Measurements from ENCODE around the gene CCNY. TPM values are rescaled to one million over a fixed set of nuclear protein-coding genes. Genes with fewer than 3 reads are reported as not detected.

Gene CCNY
- total RNA-seq, 4 donors from 2014 or later: 23.9 to 68.1 (median 39.5) TPM

DNA sequence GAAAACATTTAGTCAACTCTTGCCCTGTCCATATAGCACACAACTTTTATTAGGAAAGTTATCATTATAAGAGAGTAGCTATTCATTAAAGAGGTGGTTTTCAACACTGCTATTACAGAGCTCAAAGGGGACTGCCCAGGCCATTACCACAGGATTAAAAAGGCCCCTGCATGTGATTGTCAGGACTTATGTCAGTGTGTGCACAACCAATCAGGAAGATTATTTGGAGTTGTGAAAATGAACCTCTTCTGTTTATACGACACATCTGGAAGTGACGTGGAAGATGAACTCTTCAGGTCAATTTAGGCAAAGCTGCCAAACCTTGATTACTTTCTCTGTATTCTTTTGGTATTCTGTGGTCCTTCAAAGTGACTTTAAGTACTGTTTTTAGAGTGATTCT is 14.7 kb downstream of the CCNY start:
- ATAC-seq (no peak), DNase-seq (no peak)
- intact Hi-C loops (cut with DNase I; ENCODE audit: low total_unique reads) (loop anchor here (5.0 kb wide), 1 partner anchor 224 kb away; the partner anchor contains the start of gene CREM), in situ Hi-C loops (cut with MboI; ENCODE audit: low sequenced_read_pairs in 4 of 4) (no loop called here)
- H3K4me3 ChIP-seq: no peak overlapping the region
- H3K36me3 ChIP-seq: no peaks in the 10 kb centered on the region
- no peak overlapping the region for H3K27ac ChIP-seq
- H3K9me3 ChIP-seq: no peaks in the 10 kb centered on the region
- TF ChIP-seq, protein P1, sequence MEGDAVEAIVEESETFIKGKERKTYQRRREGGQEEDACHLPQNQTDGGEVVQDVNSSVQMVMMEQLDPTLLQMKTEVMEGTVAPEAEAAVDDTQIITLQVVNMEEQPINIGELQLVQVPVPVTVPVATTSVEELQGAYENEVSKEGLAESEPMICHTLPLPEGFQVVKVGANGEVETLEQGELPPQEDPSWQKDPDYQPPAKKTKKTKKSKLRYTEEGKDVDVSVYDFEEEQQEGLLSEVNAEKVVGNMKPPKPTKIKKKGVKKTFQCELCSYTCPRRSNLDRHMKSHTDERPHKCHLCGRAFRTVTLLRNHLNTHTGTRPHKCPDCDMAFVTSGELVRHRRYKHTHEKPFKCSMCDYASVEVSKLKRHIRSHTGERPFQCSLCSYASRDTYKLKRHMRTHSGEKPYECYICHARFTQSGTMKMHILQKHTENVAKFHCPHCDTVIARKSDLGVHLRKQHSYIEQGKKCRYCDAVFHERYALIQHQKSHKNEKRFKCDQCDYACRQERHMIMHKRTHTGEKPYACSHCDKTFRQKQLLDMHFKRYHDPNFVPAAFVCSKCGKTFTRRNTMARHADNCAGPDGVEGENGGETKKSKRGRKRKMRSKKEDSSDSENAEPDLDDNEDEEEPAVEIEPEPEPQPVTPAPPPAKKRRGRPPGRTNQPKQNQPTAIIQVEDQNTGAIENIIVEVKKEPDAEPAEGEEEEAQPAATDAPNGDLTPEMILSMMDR (IDR thresholded peaks at IDR 0.05 in 4 of 5, conservative IDR thresholded peaks at IDR 0.05 in 1 of 5): no peak
- TF ChIP-seq POLR2A (IDR thresholded peaks at IDR 0.05): no peak
- H3K4me1 ChIP-seq: peaks cover 75 to 76% of the 10 kb centered on the region in 2 donors
- H3K27me3 ChIP-seq: no peaks in the 10 kb centered on the region

DNA sequence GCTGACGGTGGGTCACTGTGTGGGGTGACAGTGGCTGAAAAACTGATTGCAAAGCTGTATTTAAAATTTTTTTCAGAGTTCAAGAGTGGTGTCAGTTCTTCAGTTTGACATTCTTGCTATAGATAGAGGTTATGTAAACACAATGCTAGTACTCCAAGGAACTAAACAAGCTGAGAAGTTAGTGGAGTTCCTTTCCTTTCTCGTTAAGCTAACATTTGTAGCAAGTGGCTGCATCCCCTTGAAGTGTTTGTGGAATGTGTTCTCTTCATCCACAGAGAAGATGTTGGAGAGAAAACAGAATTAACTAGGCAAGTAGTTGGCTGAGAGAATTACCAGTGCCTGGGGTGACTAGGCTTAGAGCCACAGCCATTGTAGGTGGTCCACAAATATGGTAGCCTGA is 15.8 kb downstream of the CCNY start:
- Histone ChIP-seq H3K4me3 (no peak overlapping the region), H3K27me3 (no peaks in the 10 kb centered on the region), H3K4me1 (peaks cover 68 to 74% of the 10 kb centered on the region in 2 donors), H3K27ac (no peak overlapping the region), H3K36me3 (no peaks in the 10 kb centered on the region), H3K9me3 (no peaks in the 10 kb centered on the region)
- intact Hi-C loops (cut with DNase I; ENCODE audit: low total_unique reads): loop anchor here (5.0 kb wide), 1 partner anchor 225 kb away; the partner anchor contains the start of gene CREM
- in situ Hi-C loops (cut with MboI; ENCODE audit: low sequenced_read_pairs in 4 of 4): no loop called here
- TF ChIP-seq, protein P1 (IDR thresholded peaks at IDR 0.05 in 4 of 5, conservative IDR thresholded peaks at IDR 0.05 in 1 of 5): no peak
- no peak for TF ChIP-seq POLR2A (IDR thresholded peaks at IDR 0.05)
- DNase-seq (no peak), ATAC-seq (no peak)

DNA sequence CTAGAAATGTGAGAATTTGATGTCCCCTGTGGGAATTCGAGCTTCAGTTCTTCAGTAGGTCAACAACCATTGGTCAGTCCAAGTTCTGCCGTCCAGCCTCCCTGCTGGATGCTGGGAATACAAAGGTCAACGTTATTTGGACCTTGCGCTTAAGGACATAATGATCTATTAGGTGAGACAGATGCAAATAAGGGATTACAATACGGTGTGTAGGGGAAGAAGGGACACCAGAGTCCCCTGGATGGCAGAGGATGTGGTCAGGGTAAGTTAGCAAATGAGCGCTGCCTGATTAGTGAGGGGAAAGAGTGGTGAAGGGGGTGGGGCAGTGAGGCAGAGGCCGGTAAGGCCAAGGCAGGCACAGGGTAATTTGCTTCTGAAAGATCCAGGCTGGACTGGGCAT is 16.2 kb downstream of the CCNY start:
- intact Hi-C loops (cut with DNase I; ENCODE audit: low total_unique reads) (loop anchor here (5.0 kb wide), 1 partner anchor 225 kb away; the partner anchor contains the start of gene CREM), in situ Hi-C loops (cut with MboI; ENCODE audit: low sequenced_read_pairs in 4 of 4) (no loop called here)
- no peak overlapping the region for H3K4me3 ChIP-seq
- TF ChIP-seq POLR2A (IDR thresholded peaks at IDR 0.05): no peak
- TF ChIP-seq, protein P1 (IDR thresholded peaks at IDR 0.05 in 4 of 5, conservative IDR thresholded peaks at IDR 0.05 in 1 of 5): no peak
- DNase-seq (no peak), ATAC-seq (no peak)
- no peaks in the 10 kb centered on the region for H3K36me3 ChIP-seq
- no peak overlapping the region for H3K27ac ChIP-seq
- no peaks in the 10 kb centered on the region for H3K9me3 ChIP-seq
- H3K27me3 ChIP-seq: no peaks in the 10 kb centered on the region
- H3K4me1 ChIP-seq: peaks cover 65 to 69% of the 10 kb centered on the region in 2 donors

DNA sequence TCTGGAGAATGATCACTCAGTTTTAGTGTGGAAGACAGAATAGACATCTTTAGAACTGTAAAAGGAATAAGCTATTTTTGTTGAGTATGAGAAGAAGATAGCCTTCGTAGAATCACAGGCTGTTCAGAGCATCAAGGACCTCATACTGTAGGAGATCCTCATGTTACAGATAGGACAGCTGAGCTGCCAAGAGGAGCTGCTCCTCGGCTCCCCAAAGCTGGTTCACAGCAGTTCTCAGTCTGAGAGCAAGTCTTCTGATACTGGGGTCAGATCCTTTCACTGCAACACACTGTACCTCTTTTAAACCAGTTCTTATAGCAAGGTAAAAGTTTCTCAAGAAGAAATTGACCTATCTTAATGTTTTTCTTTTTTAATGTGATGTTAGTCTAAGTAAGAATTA is 17.1 kb downstream of the CCNY start:
- H3K9me3 ChIP-seq: no peaks in the 10 kb centered on the region
- intact Hi-C loops (cut with DNase I; ENCODE audit: low total_unique reads): loop anchor here (5.0 kb wide), 1 partner anchor 226 kb away; the partner anchor contains the start of gene CREM

More for the DNA sequence above, 17.1 kb downstream of the CCNY start:
- TF ChIP-seq POLR2A (IDR thresholded peaks at IDR 0.05): no peak
- TF ChIP-seq, protein P1 (IDR thresholded peaks at IDR 0.05 in 4 of 5, conservative IDR thresholded peaks at IDR 0.05 in 1 of 5): no peak
- H3K36me3 ChIP-seq: no peaks in the 10 kb centered on the region
- in situ Hi-C loops (cut with MboI; ENCODE audit: low sequenced_read_pairs in 4 of 4): no loop called here
- peaks cover 60 to 61% of the 10 kb centered on the region in 2 donors for H3K4me1 ChIP-seq
- H3K4me3 ChIP-seq: no peak overlapping the region
- H3K27me3 ChIP-seq: no peaks in the 10 kb centered on the region
- peak overlapping the region; percentile 33 to 63 (median 46) for H3K27ac ChIP-seq
- ATAC-seq (peak; percentile 33 to 37), DNase-seq (no peak)
